Measurements from ENCODE around the gene BEX1. TPM values are rescaled to one million over a fixed set of nuclear protein-coding genes. Genes with fewer than 3 reads are reported as not detected.
"Not testable (repeated sequence)": the region's sequence is repeated elsewhere in the genome, so short reads cannot be mapped to it uniquely, and the experiment has no call there.

Gene BEX1
- total RNA-seq, 1 donor from 2014 or later, result 0.38 TPM

GRCh38 chrX:103033371-103033770 lies 30.6 kb downstream of the BEX1 start:
- ATAC-seq; DNase-seq (ENCODE audit: missing footprints); intact Hi-C loops (cut with DNase I): not testable (repeated sequence)

- DNase-seq (ENCODE audit: missing footprints), result no peak
- intact Hi-C loops (cut with DNase I), result no loop called here
- ATAC-seq, result no peak
These were observed 46.4 kb downstream of the BEX1 start for GRCh38 chrX:103017542-103017941.

- no peak for DNase-seq (ENCODE audit: missing footprints)
- intact Hi-C loops (cut with DNase I), result no loop called here
- no peak for ATAC-seq
These were observed 51.0 kb downstream of the BEX1 start for GRCh38 chrX:103012945-103013344.

Other genes starting within 250 kb of the BEX1 start
- gene RAB40AL, start 126.9 kb downstream of the BEX1 start, total RNA-seq, result not detected
- gene NXF3, start 29.0 kb upstream of the BEX1 start, total RNA-seq, result 0.22 TPM
- 30.3 TPM for gene BEX4, start 150.9 kb upstream of the BEX1 start, total RNA-seq
- gene TCEAL8, start 191.0 kb upstream of the BEX1 start, total RNA-seq, result 38.0 TPM
- gene TCEAL5, start 212.6 kb upstream of the BEX1 start, total RNA-seq, result not detected
- 0.73 TPM for gene BEX2, start 246.8 kb upstream of the BEX1 start, total RNA-seq